ENCODE data around the gene PRPF8.

Gene PRPF8

DNA sequence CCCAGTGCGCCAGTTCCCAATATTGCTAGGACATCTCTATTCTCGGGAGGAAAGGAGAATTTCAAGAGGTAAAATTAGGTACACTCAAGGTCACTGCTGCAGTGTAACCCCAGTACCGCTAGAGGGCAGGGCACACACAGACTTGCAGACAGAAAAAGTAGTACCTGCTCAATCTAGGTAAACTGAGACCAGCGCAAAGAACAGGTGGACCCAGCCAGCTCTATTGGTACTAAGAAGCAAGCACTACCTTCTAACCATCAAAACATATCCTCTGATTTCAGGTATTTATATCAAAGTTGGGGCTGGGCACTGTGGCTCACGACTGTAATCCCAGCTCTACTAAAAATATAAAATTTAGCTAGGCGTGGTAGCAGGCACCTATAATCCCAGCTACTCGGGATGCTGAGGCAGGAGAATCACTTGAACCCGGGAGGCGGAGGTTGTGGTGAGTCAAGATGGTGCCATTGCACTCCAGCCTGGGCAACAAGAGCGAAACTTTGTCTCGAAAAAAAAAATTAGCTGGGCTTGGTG lies 36.3 kb upstream of the PRPF8 start:
- H3K27ac ChIP-seq (ENCODE audit: low read length): no peak overlapping the region
- TF ChIP-seq, protein P1, sequence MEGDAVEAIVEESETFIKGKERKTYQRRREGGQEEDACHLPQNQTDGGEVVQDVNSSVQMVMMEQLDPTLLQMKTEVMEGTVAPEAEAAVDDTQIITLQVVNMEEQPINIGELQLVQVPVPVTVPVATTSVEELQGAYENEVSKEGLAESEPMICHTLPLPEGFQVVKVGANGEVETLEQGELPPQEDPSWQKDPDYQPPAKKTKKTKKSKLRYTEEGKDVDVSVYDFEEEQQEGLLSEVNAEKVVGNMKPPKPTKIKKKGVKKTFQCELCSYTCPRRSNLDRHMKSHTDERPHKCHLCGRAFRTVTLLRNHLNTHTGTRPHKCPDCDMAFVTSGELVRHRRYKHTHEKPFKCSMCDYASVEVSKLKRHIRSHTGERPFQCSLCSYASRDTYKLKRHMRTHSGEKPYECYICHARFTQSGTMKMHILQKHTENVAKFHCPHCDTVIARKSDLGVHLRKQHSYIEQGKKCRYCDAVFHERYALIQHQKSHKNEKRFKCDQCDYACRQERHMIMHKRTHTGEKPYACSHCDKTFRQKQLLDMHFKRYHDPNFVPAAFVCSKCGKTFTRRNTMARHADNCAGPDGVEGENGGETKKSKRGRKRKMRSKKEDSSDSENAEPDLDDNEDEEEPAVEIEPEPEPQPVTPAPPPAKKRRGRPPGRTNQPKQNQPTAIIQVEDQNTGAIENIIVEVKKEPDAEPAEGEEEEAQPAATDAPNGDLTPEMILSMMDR (IDR thresholded peaks at IDR 0.05; ENCODE audit: low read length): peak; percentile 96
- no peak for TF ChIP-seq EZH2 (optimal IDR thresholded peaks at IDR 0.05; ENCODE audit: low read depth, low read length)
- peak overlapping the region; percentile 61; the same call in 1 of the 2 replicates for H3K4me2 ChIP-seq (ENCODE audit: low read depth, low read length)
- DNase-seq: peak; percentile 63
- H4K20me1 ChIP-seq (ENCODE audit: insufficient read depth, low read length): no peaks in the 10 kb centered on the region
- H3K4me1 ChIP-seq (ENCODE audit: low read length): peaks cover 17% of the 10 kb centered on the region
- H3K9me3 ChIP-seq (replicated peaks; ENCODE audit: insufficient read depth, low read length): no peaks in the 10 kb centered on the region
- peak overlapping the region; percentile 36; the same call in 1 of the 2 replicates for H3K4me3 ChIP-seq (ENCODE audit: low read length)
- no peaks in the 10 kb centered on the region for H3K27me3 ChIP-seq (replicated peaks; ENCODE audit: insufficient read depth, low read length)
- H3K9me2 ChIP-seq (replicated peaks; ENCODE audit: insufficient read depth, low read length): no peaks in the 10 kb centered on the region
- no peaks in the 10 kb centered on the region for H3K36me3 ChIP-seq (replicated peaks; ENCODE audit: insufficient read depth, low read length)
- H3K79me2 ChIP-seq (ENCODE audit: low read length): peaks cover 15% of the 10 kb centered on the region
- H2AFZ ChIP-seq (ENCODE audit: low read length): no peak overlapping the region
- H3F3A ChIP-seq (ENCODE audit: insufficient read depth, low read length): peaks cover 9% of the 10 kb centered on the region
- no peak overlapping the region for H3K9ac ChIP-seq (ENCODE audit: low read length)

DNA sequence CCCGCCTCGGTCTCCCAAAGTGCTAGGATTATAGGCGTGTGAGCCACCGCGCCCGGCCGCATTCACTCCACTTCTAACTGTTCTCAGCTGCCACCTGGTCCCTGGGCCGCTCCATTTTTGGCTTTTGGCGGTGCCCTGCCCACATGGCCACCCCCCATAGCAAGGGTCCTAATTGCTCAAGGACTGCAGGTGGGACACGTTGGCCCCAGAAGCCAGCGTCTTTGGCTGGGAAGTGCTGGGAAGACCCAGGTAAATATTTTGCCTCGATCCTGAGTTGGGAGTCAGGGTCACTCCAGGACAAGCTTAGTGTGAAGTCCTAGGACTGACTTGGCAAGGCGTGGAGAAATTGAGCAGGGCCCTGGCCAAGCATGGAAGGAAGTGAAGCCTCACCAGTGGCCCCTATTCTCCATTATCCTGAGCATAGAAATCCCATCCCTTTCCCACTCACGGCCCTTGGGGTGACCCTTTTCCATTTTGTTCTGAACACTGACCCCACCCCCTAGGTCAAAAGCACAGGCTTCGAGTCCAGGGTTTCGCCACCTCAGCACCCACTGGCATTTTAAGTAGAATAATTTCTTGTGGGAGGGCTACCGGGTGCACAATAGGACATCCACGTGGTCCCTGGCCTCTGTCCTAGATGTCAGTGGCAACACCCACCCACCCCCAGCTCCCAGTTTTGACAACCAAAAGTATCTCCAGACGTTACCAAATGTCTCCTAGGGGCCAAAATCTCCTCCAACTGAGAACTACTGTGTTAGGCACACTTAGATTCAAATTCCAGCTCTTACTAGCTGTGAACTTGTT lies 33.9 kb upstream of the PRPF8 start:
- no peak overlapping the region for H3K4me3 ChIP-seq (ENCODE audit: low read length)
- H3K9ac ChIP-seq (ENCODE audit: low read length): no peak overlapping the region
- no peaks in the 10 kb centered on the region for H4K20me1 ChIP-seq (ENCODE audit: insufficient read depth, low read length)
- no peak for DNase-seq
- no peaks in the 10 kb centered on the region for H3K9me2 ChIP-seq (replicated peaks; ENCODE audit: insufficient read depth, low read length)
- H3K36me3 ChIP-seq (replicated peaks; ENCODE audit: insufficient read depth, low read length): no peaks in the 10 kb centered on the region
- H3F3A ChIP-seq (ENCODE audit: insufficient read depth, low read length): peaks cover 6% of the 10 kb centered on the region
- H3K79me2 ChIP-seq (ENCODE audit: low read length): peaks cover 7% of the 10 kb centered on the region; the same call in 1 of the 2 replicates
- no peaks in the 10 kb centered on the region for H3K27me3 ChIP-seq (replicated peaks; ENCODE audit: insufficient read depth, low read length)
- no peaks in the 10 kb centered on the region for H3K9me3 ChIP-seq (replicated peaks; ENCODE audit: insufficient read depth, low read length)
- no peak overlapping the region for H2AFZ ChIP-seq (ENCODE audit: low read length)
- TF ChIP-seq EZH2phosphoT487 (IDR thresholded peaks at IDR 0.05; ENCODE audit: low read length): no peak
- no peak for TF ChIP-seq EZH2 (optimal IDR thresholded peaks at IDR 0.05; ENCODE audit: low read depth, low read length)
- TF ChIP-seq, protein P1 (IDR thresholded peaks at IDR 0.05; ENCODE audit: low read length): no peak
- H3K4me2 ChIP-seq (ENCODE audit: low read depth, low read length): peak overlapping the region; percentile 92; the same call in 1 of the 2 replicates
- H3K4me1 ChIP-seq (ENCODE audit: low read length): peaks cover 4% of the 10 kb centered on the region
- no peak overlapping the region for H3K27ac ChIP-seq (ENCODE audit: low read length)

DNA sequence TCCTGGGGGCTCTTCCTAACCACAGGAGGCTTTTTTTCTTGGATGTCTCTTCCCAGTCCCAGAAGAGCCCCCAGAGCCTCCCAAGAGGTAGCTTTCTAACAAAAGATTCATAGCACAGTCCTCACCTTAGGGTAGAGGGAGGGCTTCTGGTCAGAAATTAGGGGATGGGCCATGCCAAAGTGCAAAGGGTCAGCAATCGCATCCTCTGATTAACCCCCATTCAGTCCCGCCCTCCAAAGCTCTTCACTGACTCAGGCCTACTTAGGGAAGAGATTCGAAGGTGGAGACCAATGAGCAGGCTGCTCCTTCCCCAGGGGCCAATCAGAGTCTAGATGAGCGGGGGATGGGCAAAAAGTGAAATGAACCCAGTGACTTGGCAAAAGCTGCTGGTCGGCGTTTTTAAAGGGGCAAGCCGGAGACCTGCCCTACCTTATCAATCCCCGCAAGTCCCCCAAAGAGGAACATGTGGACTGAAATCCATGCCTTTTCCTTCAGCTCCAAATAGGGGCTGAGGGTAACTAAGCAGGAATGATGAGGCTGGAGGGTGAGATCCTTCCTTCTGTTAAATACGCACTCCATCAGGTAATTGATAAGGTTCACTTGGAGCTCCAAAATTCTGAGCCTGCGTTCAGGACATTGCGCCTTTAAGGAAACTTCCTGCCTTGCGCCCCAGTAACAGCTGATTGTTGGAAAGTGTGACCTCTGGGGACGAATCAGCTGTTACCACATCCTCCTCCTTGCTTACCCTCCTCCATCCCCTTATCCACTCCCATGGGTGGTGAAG lies 32.4 kb upstream of the PRPF8 start:
- H3K9me3 ChIP-seq (replicated peaks; ENCODE audit: insufficient read depth, low read length): no peaks in the 10 kb centered on the region
- no peaks in the 10 kb centered on the region; the same call in 1 of the 2 replicates for H3K4me1 ChIP-seq (ENCODE audit: low read length)
- peak; percentile 99 for DNase-seq
- H3K9ac ChIP-seq (ENCODE audit: low read length): peak overlapping the region; percentile 91
- peaks cover 4% of the 10 kb centered on the region for H3F3A ChIP-seq (ENCODE audit: insufficient read depth, low read length)
- peak overlapping the region; percentile 50 for H2AFZ ChIP-seq (ENCODE audit: low read length)
- H3K4me2 ChIP-seq (ENCODE audit: low read depth, low read length): peak overlapping the region; percentile 92
- H3K79me2 ChIP-seq (ENCODE audit: low read length): peaks cover 7% of the 10 kb centered on the region; the same call in 1 of the 2 replicates
- H3K27ac ChIP-seq (ENCODE audit: low read length): peak overlapping the region; percentile 93
- peak overlapping the region; percentile 78 for H3K4me3 ChIP-seq (ENCODE audit: low read length)
- H3K36me3 ChIP-seq (replicated peaks; ENCODE audit: insufficient read depth, low read length): no peaks in the 10 kb centered on the region
- H4K20me1 ChIP-seq (ENCODE audit: insufficient read depth, low read length): no peaks in the 10 kb centered on the region
- TF ChIP-seq EZH2phosphoT487 (IDR thresholded peaks at IDR 0.05; ENCODE audit: low read length): no peak
- TF ChIP-seq, protein P1 (IDR thresholded peaks at IDR 0.05; ENCODE audit: low read length): no peak
- TF ChIP-seq EZH2 (optimal IDR thresholded peaks at IDR 0.05; ENCODE audit: low read depth, low read length): no peak
- H3K9me2 ChIP-seq (replicated peaks; ENCODE audit: insufficient read depth, low read length): no peaks in the 10 kb centered on the region
- H3K27me3 ChIP-seq (replicated peaks; ENCODE audit: insufficient read depth, low read length): no peaks in the 10 kb centered on the region

Data from MM.1S (cell line).